Measurements from ENCODE around the gene GDF11.

GDF11 gene

GRCh38 chr12:55742719-55743405 lies at the start of gene GDF11:
TSS of gene GDF11 (plus strand) at chr12:55743122. CDS start at chr12:55743317, 195 bp downstream.
- DNase-seq (ENCODE audit: low spot score), result peak; percentile 85

DNA sequence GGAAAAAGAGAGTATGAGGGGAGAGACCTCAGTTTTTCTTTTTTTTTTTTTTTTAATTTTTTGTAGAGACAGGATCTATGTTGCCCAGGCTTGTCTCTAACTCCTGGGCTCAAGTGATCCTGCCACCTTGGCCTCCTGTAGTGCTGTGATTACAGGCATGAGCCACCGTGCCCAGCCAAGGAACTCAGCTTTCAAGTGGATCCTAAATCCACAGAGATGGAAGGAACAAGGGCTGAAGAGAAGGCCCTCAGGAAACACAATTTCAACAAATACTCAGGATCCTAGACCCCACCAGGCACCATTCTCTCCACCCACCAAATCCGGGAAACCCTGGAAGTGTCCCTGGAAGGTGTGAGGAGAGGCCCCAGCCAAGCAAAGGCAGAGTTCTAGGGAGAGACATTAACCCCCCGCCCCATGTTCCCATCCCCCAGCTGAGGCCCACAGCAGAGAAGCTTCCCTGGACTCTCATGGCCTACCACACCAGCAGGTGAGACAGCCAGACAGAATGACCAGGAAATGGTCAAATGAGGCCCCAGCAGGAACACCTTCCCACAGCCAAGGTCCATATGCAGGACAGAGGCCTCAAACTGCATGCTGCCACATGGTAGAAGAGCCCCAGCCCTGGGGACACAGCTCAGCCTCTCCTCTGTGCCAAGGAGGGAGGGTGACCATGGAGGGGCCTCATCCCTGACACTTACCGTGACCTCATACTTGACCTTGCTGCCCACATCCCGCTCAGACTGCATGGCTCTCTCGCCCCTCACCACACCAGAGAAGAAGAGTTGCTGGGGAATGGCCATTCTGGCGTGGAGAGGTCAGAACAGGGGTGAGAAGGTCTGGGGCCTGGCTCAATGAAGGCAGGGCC lies 49.4 kb upstream of the GDF11 start:
- no peak for DNase-seq (ENCODE audit: low spot score)

DNA sequence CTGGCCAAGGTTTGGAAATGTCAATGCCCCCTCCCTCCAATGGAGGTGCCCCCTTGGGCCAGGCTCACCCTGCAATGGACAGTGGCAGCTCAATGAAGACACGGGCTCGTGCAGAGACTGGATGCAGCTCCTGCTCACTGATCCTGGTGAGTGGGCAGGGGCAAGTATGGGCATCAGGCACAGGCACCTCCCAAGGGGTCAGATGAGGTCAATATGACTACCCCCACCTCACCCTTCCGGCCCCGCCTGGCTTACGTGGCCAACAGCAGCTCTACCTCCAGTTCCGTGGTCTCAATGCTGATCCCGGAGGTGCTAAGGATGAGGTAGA lies 48.8 kb upstream of the GDF11 start:
- no peak for DNase-seq (ENCODE audit: low spot score)

DNA sequence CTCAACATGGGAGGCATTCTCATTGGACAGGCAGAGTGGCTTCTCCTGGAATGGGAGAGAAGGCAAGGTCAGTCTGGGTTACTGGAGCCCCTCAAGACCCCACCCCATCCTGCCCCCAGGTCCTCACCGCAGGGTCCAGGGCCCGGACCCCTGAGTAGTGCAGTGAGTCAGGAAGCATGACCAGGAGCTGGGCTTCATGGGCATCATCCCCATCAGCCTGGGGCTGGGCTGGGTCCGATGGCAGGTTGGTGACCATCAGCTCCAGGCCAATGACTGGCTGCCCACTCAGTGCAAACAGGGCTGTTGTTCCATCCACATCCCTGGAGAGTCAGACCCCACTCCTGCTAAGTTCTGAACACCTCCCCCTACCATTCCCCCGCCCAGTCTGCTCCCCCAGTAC lies 48.3 kb upstream of the GDF11 start:
- no peak for DNase-seq (ENCODE audit: low spot score)

- DNase-seq (ENCODE audit: low spot score), result no peak
Measured at GRCh38 chr12:55695349-55695748, 47.6 kb upstream of the GDF11 start.

- no peak for DNase-seq (ENCODE audit: low spot score)
Measured at GRCh38 chr12:55696141-55696540, 46.8 kb upstream of the GDF11 start.

DNA sequence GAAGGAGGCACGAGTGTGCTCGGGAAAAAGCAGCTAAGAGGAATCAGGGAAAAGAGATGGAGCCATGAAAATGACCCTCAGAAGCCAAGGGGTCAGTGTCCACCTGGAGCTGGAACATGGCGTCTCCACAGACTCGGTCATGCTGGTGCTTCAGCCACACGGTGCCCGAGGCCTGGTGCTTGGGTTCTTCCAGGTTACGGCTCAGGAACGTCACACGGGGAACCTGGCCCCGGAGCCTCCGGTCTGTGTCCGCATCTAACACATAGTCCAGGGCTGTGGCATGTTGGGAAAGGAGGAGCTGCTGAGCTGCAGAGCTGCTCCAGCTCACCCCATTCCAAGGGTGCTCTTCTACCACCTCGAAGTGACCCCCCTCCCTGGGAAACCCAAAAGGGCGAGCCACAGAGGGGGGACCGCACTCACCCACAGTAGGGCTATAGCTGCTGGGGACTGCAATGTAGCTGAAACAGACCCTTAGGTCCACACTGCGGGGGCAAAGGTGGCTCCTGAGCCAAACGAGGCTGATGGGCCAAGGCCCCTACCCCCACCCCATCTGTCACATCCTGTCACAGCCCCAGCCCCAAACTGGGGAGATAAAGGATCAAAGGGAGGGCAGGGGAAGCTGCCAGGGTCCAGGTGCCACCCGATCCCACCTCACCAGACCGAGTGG lies 46.0 kb upstream of the GDF11 start:
- DNase-seq (ENCODE audit: low spot score), result no peak

DNA sequence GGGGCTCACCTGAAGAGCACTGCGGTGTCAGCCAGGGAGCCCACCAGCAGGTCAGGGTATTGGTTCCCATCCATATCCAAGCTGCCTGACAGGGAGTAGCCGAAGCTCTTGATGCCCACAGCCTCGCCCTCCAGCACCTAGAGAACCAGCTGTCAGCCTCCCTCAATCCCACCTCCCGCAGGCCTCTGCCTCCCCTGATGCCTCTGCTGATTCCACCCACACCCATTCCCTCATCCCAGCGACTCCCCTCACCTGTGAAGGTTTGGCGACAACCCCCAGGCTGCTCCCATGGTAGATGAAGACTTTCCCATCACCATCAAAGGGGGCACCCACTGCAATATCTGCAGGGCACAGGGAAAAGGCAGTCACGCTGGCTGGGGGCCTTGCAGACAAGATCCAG lies 45.2 kb upstream of the GDF11 start:
- DNase-seq (ENCODE audit: low spot score), result no peak

DNA sequence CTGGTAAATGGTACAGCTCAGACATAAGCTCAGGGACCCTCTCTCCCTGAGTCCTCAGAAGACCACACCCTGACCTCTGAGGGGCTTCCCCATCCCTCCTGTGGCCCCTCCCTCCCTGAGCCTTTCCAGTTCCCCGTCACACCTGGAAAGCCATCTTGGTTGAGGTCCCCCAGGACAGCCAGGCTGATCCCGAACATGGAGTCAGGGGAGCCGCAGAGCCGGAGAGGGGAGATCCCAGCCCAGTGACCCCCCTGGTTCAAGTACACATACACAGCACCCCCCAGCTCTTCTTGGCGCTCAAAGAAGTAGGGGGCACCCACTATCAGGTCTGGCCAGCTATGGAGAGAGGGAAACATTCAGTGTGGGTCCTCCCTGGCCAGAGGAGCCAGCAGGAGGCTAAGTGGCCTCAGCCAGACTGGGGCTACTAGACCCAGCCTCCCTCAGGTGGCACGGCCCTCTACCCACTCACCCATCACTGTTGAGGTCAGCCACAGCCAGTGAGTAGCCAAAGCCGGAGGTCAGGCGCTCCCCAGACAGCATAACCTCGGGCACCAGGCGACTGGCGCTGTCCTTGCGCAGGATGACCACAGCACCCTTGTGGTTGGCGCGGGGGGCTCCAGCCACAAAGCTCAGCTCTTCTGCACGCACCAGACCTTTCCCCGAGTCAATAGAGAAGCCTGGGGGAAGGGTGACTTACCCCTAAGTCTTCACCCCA lies 44.5 kb upstream of the GDF11 start:
- no peak for DNase-seq (ENCODE audit: low spot score)

DNA sequence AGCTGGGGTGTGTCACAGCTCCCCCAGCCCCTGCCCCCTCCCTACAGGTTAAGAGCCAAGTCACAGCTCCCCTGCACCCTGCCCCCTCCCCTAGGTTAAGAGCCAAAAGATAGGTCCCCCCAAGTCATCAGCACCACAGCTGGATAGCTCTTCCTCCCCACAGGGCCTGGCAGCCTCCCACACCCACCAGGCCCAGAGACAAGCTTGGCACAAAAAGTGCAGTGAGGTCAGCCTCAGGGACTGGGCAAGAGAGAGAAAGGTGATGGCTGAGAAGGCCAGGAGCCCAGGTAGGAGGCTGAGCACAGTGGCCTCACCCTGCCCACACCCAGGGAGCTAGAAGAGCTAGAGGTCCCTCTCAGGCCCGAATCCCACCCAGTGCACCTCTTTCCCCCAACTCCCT lies 44.0 kb upstream of the GDF11 start:
- no peak for DNase-seq (ENCODE audit: low spot score)

DNA sequence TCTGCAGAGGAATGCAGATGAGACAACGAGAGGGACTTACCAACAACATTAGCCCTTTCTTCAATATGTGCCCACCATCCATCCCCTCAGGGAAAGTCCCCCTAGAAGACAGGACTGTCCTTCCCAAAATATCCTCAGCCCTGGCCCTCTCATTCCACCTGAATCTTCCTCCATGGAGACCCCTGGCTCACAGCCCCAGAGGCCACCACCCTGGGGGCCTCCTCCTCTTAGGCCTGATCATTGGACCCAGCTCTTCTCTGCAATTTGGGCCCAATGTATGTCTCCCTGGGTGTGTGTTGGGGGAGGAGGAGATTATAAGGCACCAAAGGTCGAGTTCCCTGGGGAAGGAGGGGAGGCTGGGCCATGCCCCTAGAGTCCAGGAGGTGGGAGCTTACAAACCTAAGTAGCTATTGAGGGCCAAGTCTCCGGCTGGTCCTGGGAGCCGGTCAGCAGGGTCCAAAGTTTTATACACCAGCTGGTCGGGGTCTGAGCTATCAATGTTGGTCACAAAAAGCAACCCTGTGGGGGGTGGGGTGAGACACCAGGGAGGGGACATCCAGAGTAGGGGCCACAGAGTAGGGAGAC lies 43.4 kb upstream of the GDF11 start:
- DNase-seq (ENCODE audit: low spot score), result no peak

DNA sequence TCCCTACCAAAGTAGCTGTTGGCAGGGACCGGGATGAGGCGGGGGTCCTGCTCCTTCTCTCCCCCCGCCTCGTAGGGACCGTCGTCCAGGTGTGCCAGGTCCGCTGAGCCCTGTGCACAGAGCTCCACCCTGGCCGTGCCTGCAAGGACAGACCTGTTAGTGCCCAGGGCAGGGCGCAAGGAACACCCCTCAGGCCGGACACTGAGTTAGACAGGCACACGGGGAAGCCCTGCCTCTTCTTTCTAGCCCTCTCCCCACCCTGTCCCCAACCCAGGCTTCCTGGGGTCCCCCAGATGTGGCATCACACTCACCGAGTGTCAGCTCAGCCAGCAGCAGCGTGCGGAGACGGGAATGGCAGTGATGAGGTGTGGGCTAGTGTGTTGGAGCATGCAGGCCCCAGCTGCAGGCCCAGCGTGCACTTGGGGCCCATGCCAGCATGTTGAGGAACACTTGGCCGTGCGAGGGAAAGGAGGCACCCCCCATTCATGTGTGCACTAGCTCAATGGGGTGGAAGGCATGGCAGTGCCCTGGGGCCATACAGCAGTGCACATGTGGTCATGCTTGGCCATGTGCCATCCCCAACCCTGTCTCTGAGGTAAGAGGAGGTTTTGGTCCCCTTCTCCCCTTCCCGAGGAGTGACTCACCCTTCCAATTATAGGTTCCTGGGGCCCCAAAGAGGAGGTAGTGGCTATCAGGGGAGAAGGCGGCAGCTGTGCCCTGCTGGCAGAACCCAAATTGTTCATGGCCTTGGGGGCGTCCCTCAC lies 42.5 kb upstream of the GDF11 start:
- DNase-seq (ENCODE audit: low spot score), result no peak

- DNase-seq (ENCODE audit: low spot score), result no peak
Measured at GRCh38 chr12:55702861-55703260, 40.1 kb upstream of the GDF11 start.

GRCh38 chr12:55703288-55703687 lies 39.6 kb upstream of the GDF11 start:
- DNase-seq (ENCODE audit: low spot score), result no peak

- DNase-seq (ENCODE audit: low spot score), result no peak
Measured at GRCh38 chr12:55703901-55704761, 38.8 kb upstream of the GDF11 start.

DNA sequence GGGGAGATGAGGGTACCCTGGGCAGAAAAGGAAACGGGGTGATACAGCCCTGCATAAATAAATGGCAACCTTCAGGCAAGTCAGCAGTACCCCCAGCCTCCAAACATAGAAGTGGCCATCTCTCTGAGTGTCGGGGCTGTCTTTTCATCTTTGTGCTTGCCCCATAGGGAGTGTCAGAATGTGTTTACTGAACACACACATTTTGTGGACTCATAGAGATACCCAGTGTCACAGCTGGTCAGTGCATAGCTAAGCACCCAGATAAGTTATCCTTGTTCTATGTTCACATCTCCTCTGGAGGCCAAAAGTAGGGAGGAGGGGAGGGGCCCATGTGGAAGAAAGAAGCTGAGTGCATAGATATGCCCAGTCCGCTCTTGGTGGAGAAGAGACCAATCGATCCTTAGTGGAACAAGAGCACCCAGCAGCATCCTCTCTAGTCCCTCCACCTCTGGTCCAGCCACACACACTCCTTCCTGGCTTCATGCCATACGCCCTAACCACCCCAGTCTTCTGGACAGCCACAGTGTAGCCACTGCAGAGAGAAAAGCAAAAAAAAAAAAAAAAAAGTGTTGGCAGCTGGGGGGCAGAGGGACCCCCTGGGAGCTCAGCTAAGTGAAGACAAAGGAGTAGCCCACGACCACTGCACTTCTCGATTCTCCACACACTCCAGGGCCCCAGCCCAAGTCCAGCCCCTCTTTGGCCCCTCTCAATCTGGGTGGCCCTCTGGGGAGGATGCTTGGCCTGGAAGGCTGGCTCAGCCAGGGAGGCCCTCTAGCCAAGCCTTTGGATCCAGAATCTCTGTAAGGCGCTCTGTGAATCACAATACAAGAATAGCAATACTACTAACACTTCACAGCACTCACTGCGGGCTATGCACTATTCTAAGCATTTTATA lies 37.9 kb upstream of the GDF11 start:
- no peak for DNase-seq (ENCODE audit: low spot score)

GRCh38 chr12:55705782-55706402 lies 37.0 kb upstream of the GDF11 start:
- DNase-seq (ENCODE audit: low spot score), result peak; percentile 77

GRCh38 chr12:55706568-55707218 lies 36.2 kb upstream of the GDF11 start:
- no peak for DNase-seq (ENCODE audit: low spot score)

Data from iPS-NIHi11 (cell line).